ENCODE data around the gene FRAS1. TPM values are rescaled to one million over a fixed set of nuclear protein-coding genes. Genes with fewer than 3 reads are reported as not detected.
"Not testable (repeated sequence)": the region's sequence is repeated elsewhere in the genome, so short reads cannot be mapped to it uniquely, and the experiment has no call there.

The FRAS1 gene
- total and polyA plus RNA-seq, 8 donors: 4.7 to 21.5 (median 14.7) TPM

DNA sequence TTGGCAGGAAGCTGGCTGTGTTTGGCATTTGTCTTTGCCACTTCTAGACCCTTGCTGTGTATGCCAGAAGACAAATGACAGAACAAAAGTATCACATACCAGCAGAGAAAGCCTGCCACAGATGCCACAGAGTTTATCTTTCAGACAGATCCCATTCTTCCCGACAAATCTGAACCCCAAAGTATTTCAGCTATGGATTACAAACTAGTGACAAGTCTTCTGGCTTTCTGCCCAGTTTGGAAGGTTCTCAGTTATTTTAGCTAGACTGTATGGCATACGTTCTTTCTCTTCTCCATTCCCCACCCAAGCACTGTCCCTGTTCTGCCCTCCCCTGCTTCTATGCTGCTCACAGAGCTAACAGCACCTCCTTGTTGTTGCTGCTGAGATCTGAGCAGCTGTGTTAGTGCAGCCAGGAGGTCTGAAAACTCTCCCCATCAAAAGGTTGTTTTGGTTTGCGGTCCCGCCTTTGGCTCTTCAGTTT, 236.7 kb downstream of the FRAS1 start:
- no peak for DNase-seq
- peak in 1 of 4 donors; percentile 20 for ATAC-seq
- H3K4me3 ChIP-seq: no peak overlapping the region
- H3K27me3 ChIP-seq: no peaks in the 10 kb centered on the region
- H3K36me3 ChIP-seq: no peaks in the 10 kb centered on the region
- H3K9me3 ChIP-seq: no peaks in the 10 kb centered on the region
- H3K27ac ChIP-seq: no peak overlapping the region
- no peaks in the 10 kb centered on the region for H3K4me1 ChIP-seq
- TF ChIP-seq, protein P1, sequence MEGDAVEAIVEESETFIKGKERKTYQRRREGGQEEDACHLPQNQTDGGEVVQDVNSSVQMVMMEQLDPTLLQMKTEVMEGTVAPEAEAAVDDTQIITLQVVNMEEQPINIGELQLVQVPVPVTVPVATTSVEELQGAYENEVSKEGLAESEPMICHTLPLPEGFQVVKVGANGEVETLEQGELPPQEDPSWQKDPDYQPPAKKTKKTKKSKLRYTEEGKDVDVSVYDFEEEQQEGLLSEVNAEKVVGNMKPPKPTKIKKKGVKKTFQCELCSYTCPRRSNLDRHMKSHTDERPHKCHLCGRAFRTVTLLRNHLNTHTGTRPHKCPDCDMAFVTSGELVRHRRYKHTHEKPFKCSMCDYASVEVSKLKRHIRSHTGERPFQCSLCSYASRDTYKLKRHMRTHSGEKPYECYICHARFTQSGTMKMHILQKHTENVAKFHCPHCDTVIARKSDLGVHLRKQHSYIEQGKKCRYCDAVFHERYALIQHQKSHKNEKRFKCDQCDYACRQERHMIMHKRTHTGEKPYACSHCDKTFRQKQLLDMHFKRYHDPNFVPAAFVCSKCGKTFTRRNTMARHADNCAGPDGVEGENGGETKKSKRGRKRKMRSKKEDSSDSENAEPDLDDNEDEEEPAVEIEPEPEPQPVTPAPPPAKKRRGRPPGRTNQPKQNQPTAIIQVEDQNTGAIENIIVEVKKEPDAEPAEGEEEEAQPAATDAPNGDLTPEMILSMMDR (IDR thresholded peaks at IDR 0.05): no peak
- intact Hi-C loops (cut with DNase I): no loop called here
- no peak for FAIRE-seq
- 38 to 61% methylated on average over 4 of the region's 4 CpGs for WGBS, 2 donors

DNA sequence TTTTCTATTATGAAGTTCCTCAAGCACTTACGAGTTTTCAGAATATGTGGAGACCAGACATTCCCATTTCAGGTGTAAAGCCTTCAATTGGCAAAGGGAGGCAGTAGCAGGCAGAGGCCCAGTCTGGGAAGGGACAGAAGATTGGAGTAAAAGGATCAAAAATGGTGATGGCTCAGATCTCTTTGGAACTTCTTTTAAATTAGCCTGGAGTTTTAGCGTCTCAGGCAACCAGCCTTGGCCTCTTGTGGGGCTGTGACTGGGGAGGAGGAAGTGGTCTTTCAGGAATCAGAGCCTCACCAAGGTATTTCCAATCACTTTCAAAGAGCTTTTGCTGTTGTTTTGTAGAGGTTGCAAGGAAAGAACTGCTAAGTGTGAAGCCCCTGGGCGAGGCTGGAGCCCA, 239.1 kb downstream of the FRAS1 start:
- Histone ChIP-seq H3K4me1 (no peaks in the 10 kb centered on the region), H3K27me3 (no peaks in the 10 kb centered on the region), H3K4me3 (no peak overlapping the region), H3K27ac (no peak overlapping the region), H3K36me3 (no peaks in the 10 kb centered on the region), H3K9me3 (no peaks in the 10 kb centered on the region)
- intact Hi-C loops (cut with DNase I): no loop called here
- ATAC-seq: no peak
- DNase-seq: no peak
- whole genome bisulfite sequencing, 2 donors: 89 to 94% methylated on average over 3 of the region's 3 CpGs
- FAIRE-seq: no peak
- TF ChIP-seq, protein P1 (IDR thresholded peaks at IDR 0.05): no peak

DNA sequence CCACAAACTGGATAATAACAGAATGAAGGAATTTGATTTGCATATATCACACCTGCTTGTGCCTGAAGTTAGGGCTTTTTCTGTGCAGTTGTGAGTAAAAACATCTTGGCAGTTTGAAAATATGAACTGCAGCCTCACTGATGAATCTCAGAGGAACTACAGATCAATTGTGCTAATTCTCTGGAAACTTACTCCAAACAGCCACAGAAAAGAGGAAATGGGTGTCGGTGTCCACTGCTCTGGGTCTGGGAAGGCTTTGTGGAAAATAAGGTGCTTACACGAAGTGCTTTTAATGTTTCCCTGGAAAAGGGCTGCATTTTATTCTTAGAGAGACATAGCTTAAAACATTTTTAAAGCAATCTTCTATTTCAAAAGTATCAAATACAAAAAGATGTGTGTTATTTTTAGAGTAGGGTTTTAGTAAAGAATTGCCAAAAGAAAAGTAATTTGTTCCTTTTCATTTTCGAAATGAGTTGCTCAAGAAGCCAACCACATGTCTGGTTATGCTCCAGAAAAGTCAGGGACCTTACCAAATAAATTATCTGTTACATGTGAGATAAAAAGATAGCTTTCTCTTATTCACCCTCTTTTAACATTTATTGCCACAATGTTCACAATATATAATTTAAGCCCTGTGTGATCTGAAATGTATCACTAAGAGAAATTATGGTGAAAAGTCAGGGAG, 240.1 kb downstream of the FRAS1 start:
- intact Hi-C loops (cut with DNase I): no loop called here
- Histone ChIP-seq H3K4me3 (no peak overlapping the region), H3K36me3 (no peaks in the 10 kb centered on the region), H3K27ac (no peak overlapping the region), H3K27me3 (no peaks in the 10 kb centered on the region), H3K9me3 (no peaks in the 10 kb centered on the region), H3K4me1 (no peaks in the 10 kb centered on the region)
- no peak for DNase-seq
- no peak for FAIRE-seq
- TF ChIP-seq, protein P1 (IDR thresholded peaks at IDR 0.05): no peak
- WGBS, 2 donors: 43 to 60% methylated on average over 3 of the region's 3 CpGs
- no peak for ATAC-seq

DNA sequence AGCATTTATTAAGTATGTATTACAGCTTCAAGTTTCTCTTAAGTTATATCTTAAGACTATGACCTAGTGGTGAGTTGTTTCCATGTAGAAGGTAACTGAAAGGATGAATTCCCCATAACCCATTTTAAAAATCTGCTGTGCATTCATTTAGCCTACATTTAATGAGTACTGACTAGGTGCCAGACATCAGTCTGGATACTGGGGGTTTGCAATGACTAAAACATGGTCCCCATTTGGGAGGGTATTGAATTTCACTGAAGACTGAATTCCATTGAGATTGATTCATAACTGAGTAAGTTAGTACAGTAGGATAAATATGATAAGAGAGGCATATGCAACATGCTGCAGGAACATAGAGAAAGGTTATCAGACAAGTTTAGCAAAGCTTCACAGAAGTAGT, 241.5 kb downstream of the FRAS1 start:
- H3K27ac ChIP-seq: no peak overlapping the region
- no peak for FAIRE-seq

DNA sequence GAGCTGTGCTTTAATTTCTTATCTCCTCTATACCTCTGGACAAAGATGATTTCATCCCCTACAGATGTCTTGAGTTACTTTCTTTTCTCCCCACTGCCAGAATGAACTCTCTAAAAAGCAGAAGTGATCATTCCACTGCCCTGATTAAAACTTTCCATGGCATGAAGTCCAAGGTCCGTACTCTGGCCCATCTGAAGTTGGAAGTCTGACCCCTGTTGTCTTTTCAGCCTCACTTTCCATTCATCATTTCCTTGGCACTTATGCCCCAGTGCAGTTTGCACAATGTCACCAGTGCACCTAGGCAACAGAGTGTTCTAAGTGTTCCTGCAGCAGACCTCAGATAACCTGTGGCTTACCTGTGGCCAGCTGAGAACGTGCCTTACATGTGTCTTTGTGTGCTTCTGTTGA, 242.4 kb downstream of the FRAS1 start:
- FAIRE-seq (no peak), DNase-seq (peak in 1 of 6 donors; percentile 18), ATAC-seq (peak; percentile 46 to 85 (median 72))
- Histone ChIP-seq H3K4me1 (no peaks in the 10 kb centered on the region), H3K9me3 (no peaks in the 10 kb centered on the region), H3K36me3 (no peaks in the 10 kb centered on the region), H3K27me3 (no peaks in the 10 kb centered on the region), H3K27ac (no peak overlapping the region), H3K4me3 (no peak overlapping the region)
- intact Hi-C loops (cut with DNase I): no loop called here
- TF ChIP-seq, protein P1 (IDR thresholded peaks at IDR 0.05): no peak
- 11 to 23% methylated on average over 2 of the region's 2 CpGs for WGBS, 2 donors

More for the DNA sequence above, 241.5 kb downstream of the FRAS1 start:
- Histone ChIP-seq H3K4me3 (no peak overlapping the region), H3K9me3 (no peaks in the 10 kb centered on the region), H3K27me3 (no peaks in the 10 kb centered on the region), H3K36me3 (no peaks in the 10 kb centered on the region), H3K4me1 (no peaks in the 10 kb centered on the region)
- TF ChIP-seq, protein P1 (IDR thresholded peaks at IDR 0.05): no peak
- intact Hi-C loops (cut with DNase I): no loop called here
- no peak for ATAC-seq
- no peak for DNase-seq

DNA sequence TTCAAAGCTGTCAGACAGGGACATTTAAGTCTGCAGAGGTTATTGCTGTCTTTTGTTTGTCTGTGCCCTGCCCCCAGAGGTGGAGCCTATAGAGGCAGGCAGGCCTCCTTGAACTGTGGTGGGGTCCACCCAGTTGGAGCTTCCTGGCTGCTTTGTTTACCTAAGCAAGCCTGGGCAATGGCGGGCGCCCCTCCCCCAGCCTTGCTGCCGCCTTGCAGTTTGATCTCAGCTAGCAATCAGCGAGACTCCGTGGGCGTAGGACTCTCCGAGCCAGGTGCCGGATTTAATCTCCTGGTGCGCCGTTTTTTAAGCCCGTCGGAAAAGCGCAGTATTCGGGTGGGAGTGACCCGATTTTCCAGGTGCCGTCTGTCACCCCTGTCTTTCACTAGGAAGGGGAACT, 250.1 kb downstream of the FRAS1 start:
- H3K36me3 ChIP-seq; H3K27ac ChIP-seq; H3K9me3 ChIP-seq; ATAC-seq; DNase-seq; intact Hi-C loops (cut with DNase I); H3K4me3 ChIP-seq; H3K27me3 ChIP-seq; FAIRE-seq; H3K4me1 ChIP-seq: not testable (repeated sequence)
- 68 to 76% methylated on average over 14 to 16 of the region's 16 CpGs for WGBS, 2 donors

Measured in pancreas (tissue), 10 donors.